OCI-LY7 (cell line): Measurements from ENCODE around the gene AHSP. TPM values are rescaled to one million over a fixed set of nuclear protein-coding genes. Genes with fewer than 3 reads are reported as not detected.
"Not testable (repeated sequence)": the region's sequence is repeated elsewhere in the genome, so short reads cannot be mapped to it uniquely, and the experiment has no call there.

Experiments used
- BruUV-seq: library from RNA; stranded (reverse); fragments of 400-500 nt; replicated peaks from 2 replicates; lab custom pipeline; 2021; lab: Mats Ljungman, UMichigan
- CTCF ChIA-PET: fragments of 300-600 bp; sonication (Branson Sonifier 250); formaldehyde crosslinking; loops from one replicate; lab custom pipeline; 2022; ENCODE audit warnings: antibody characterized with exemption; ENCODE audit not compliant: unreplicated experiment; lab: Charles Lee
- POLR2A ChIA-PET: fragments of 300-600 bp; sonication (Branson Sonifier 250); formaldehyde crosslinking; loops from one replicate; lab custom pipeline; 2022; ENCODE audit warnings: antibody characterized with exemption; lab: Charles Lee
- DNase-seq: peaks from one replicate; pipeline ENCODE4 v3.0.0-alpha.2; 2015; ENCODE audit warnings: low spot score
- H2AFZ ChIP-seq: fragments of 200-600 bp; sonication (generic), shearing (Covaris generic); 2 replicates; pipeline ENCODE4 v1.6.1; 2014; ENCODE audit warnings: mild to moderate bottlenecking, antibody characterized with exemption, low read length, moderate library complexity
- H3K27ac ChIP-seq: fragments of 200-600 bp; sonication (generic); 2 replicates; pipeline ENCODE4 v1.5.1; 2014; ENCODE audit warnings: mixed run types, low read depth, mild to moderate bottlenecking, moderate library complexity, low read length, inconsistent platforms; ENCODE audit not compliant: poor library complexity, severe bottlenecking
- H3K36me3 ChIP-seq: fragments of 200-600 bp; sonication (generic); 2 replicates; pipeline ENCODE4 v1.6.1; 2014; ENCODE audit warnings: mild to moderate bottlenecking, antibody characterized with exemption, low read length, moderate library complexity, mixed read lengths; ENCODE audit not compliant: insufficient read depth
- H3K4me1 ChIP-seq: fragments of 200-600 bp; sonication (generic); 2 replicates; pipeline ENCODE4 v1.5.1; 2014; ENCODE audit warnings: mild to moderate bottlenecking, low read length; ENCODE audit not compliant: insufficient read depth, poor library complexity, severe bottlenecking
- H3K4me2 ChIP-seq: fragments of 200-600 bp; sonication (generic); 2 replicates; pipeline ENCODE4 v1.6.1; 2014; ENCODE audit warnings: mild to moderate bottlenecking, low read length
- H3K4me3 ChIP-seq: fragments of 200-600 bp; sonication (generic); 2 replicates; pipeline ENCODE4 v1.5.1; 2014; ENCODE audit warnings: mild to moderate bottlenecking, low read depth, low read length; ENCODE audit not compliant: poor library complexity, severe bottlenecking
- H3K79me2 ChIP-seq: fragments of 200-600 bp; sonication (generic); 2 replicates; pipeline ENCODE4 v1.6.1; 2016; ENCODE audit warnings: low read depth, mild to moderate bottlenecking, low read length, moderate library complexity, mixed read lengths; ENCODE audit not compliant: insufficient read depth
- H3K9me2 ChIP-seq: fragments of 200-600 bp; sonication (generic); 2 replicates; pipeline ENCODE4 v1.6.1; 2016; ENCODE audit warnings: mild to moderate bottlenecking, low read length, mixed read lengths; ENCODE audit not compliant: insufficient read depth
- H3K9me3 ChIP-seq: fragments of 200-600 bp; sonication (generic); 2 replicates; pipeline ENCODE4 v1.6.1; 2014; ENCODE audit warnings: mild to moderate bottlenecking, mixed run types, low read length, mixed read lengths
- H4K20me1 ChIP-seq: fragments of 200-600 bp; sonication (generic); 2 replicates; pipeline ENCODE4 v1.6.1; 2014; ENCODE audit warnings: mild to moderate bottlenecking, antibody characterized with exemption, low read length, moderate library complexity, mixed read lengths; ENCODE audit not compliant: insufficient read depth
- EZH2phosphoT487 ChIP-seq: fragments of 200-600 bp; sonication (generic); IDR thresholded peaks from 2 replicates; pipeline ENCODE4 v1.6.1; 2018; ENCODE audit warnings: low read depth, borderline replicate concordance, mild to moderate bottlenecking, mixed run types, antibody characterized with exemption, low read length, moderate library complexity, mixed read lengths
- intact Hi-C: fragments of 100-400 bp; cut with micrococcal nuclease; formaldehyde crosslinking; loops from one replicate; pipeline ENCODE4 v1.10.0; 2022; ENCODE audit not compliant: unreplicated experiment
- total RNA-seq, 2 experiments: library from RNA; depleted of rRNA in 1 of 2; stranded (reverse); fragments of >200 nt in 1 of 2; shearing (Covaris generic) in 1 of 2; gene quantifications; 2 replicates each; pipeline ENCODE4 v1.2.3, GENCODE V29; 2014 to 2022
- TF ChIP-seq, protein P1 (sequence below): fragments of 200-600 bp; sonication (generic); conservative IDR thresholded peaks from 2 replicates; pipeline ENCODE4 v1.5.1; 2014; ENCODE audit warnings: mild to moderate bottlenecking, antibody characterized with exemption, low read length, moderate library complexity, mixed read lengths

The AHSP gene
- total RNA-seq, 2 experiments from 2014 or later, result not detected

DNA sequence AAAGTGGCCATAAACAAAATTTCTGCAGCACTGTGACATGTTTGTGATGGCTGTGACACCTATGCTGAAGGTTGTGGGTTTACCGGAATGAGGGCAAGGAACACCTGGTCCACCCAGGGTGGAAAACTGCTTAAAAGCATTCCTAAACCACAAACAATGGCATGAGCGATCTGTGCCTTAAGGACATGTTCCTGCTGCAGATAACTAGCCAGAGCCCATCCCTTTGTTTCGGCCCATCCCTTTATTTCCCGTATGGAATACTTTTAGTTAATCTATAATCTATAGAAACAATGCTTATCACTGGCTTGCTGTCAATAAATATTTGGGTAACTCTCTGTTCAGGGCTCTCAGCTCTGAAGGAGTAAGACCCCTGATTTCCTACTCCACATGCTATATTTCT lies 12.1 kb downstream of the AHSP start:
- H3K27ac ChIP-seq, H4K20me1 ChIP-seq, POLR2A ChIA-PET, H3K4me2 ChIP-seq, H3K9me3 ChIP-seq, CTCF ChIA-PET, intact Hi-C loops, H3K4me1 ChIP-seq, H3K9me2 ChIP-seq, BruUV-seq, H3K36me3 ChIP-seq, DNase-seq, H3K4me3 ChIP-seq, H2AFZ ChIP-seq, H3K79me2 ChIP-seq: not testable (repeated sequence)

DNA sequence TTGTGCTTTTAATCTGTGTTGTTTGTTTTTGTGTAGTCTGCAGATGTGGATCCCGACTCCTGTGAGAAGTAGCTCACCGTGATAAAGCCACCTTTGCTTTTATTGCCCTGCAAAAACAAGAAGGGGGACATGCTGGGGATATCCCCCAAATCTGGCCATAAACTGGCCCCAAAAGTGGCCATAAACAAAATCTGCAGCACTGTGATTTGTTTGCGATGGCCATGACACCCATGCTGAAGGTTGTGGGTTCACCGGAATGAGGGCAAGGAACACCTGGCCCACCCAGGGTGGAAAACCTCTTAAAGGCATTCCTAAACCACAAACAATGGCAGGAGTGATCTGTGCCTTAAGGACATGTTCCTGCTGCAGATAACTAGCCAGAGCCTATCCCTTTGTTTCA lies 15.1 kb downstream of the AHSP start:
- H3K4me1 ChIP-seq, result no peaks in the 10 kb centered on the region
- H3K9me3 ChIP-seq, result no peaks in the 10 kb centered on the region
- H3K36me3 ChIP-seq, result no peaks in the 10 kb centered on the region
- H4K20me1 ChIP-seq, result no peaks in the 10 kb centered on the region
- H3K9me2 ChIP-seq, result no peaks in the 10 kb centered on the region
- no peak for DNase-seq
- H2AFZ ChIP-seq, result no peak overlapping the region
- intact Hi-C loops, result no loop called here
- POLR2A ChIA-PET, result no interaction called here
- no peak overlapping the region for H3K27ac ChIP-seq
- H3K4me3 ChIP-seq, result no peak overlapping the region
- no peak overlapping the region for H3K4me2 ChIP-seq
- TF ChIP-seq, protein P1, sequence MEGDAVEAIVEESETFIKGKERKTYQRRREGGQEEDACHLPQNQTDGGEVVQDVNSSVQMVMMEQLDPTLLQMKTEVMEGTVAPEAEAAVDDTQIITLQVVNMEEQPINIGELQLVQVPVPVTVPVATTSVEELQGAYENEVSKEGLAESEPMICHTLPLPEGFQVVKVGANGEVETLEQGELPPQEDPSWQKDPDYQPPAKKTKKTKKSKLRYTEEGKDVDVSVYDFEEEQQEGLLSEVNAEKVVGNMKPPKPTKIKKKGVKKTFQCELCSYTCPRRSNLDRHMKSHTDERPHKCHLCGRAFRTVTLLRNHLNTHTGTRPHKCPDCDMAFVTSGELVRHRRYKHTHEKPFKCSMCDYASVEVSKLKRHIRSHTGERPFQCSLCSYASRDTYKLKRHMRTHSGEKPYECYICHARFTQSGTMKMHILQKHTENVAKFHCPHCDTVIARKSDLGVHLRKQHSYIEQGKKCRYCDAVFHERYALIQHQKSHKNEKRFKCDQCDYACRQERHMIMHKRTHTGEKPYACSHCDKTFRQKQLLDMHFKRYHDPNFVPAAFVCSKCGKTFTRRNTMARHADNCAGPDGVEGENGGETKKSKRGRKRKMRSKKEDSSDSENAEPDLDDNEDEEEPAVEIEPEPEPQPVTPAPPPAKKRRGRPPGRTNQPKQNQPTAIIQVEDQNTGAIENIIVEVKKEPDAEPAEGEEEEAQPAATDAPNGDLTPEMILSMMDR, result no peak
- no peak for TF ChIP-seq EZH2phosphoT487
- no TSS peak for BruUV-seq
- CTCF ChIA-PET, result no interaction called here
- no peaks in the 10 kb centered on the region for H3K79me2 ChIP-seq

DNA sequence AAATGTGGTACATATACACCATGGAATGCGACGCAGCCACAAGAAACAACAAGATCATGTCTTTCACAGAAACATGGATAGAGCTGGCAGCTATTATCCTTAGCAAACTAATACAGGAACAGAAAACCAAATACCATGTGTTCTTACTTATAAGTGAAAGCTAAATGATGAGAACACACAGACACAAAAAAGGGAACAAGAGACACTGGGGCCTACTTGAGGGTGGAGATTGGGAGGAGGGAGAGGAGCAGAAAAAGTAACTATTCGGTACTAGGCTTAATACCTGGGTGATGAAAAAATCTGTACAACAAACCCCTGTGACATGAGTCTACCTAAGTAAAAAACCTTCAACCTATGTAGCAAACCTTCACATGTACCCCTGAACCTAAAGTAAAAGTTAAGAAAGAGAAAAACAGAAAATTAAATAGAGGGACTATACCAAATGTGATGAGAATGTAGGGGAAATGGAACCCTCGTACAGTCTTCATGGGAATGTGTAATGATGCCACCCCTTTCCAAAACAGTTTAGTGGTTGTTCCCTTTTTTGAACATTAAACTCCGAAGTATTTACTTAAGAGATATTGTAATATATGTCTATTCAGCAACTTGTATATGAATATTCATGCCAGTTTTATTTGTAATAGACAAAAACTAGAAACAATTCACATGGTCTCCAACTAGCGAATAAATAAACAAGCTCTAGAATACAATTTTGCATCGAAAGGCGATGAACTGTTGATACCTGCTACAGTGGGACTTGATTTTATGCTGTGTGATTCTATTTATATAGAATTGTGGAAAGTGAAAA lies 33.9 kb downstream of the AHSP start:
- Histone ChIP-seq H3K4me2 (no peak overlapping the region), H4K20me1 (no peaks in the 10 kb centered on the region), H3K9me3 (no peaks in the 10 kb centered on the region), H3K4me3 (no peak overlapping the region), H3K9me2 (no peaks in the 10 kb centered on the region), H3K4me1 (no peaks in the 10 kb centered on the region), H3K27ac (no peak overlapping the region), H3K79me2 (no peaks in the 10 kb centered on the region), H3K36me3 (no peaks in the 10 kb centered on the region), H2AFZ (no peak overlapping the region)
- intact Hi-C loops, result no loop called here
- no peak for DNase-seq
- CTCF ChIA-PET, result no interaction called here
- TF ChIP-seq, protein P1, result no peak
- no peak for TF ChIP-seq EZH2phosphoT487
- POLR2A ChIA-PET, result interaction anchor here (1.1 kb wide), 1 partner anchor 71 kb away, joined by 3 read pairs; no protein-coding TSS in a partner anchor
- no TSS peak for BruUV-seq
